ENCODE results near the gene SOX10. TPM values are rescaled to one million over a fixed set of nuclear protein-coding genes. Genes with fewer than 3 reads are reported as not detected.

The SOX10 gene
- total RNA-seq, 1 donor from 2014 or later, result not detected

- no peak for DNase-seq (ENCODE audit: low read depth)
- no peak for TF ChIP-seq CTCF (IDR thresholded peaks at IDR 0.05; ENCODE audit: insufficient read depth, low read length, poor library complexity, severe bottlenecking)
- Histone ChIP-seq H3K27me3 (ENCODE audit: control insufficient read depth, insufficient read depth, low read length) (no peaks in the 10 kb centered on the region), H3K4me3 (ENCODE audit: low read depth, low read length) (no peak overlapping the region), H3K36me3 (ENCODE audit: control insufficient read depth, insufficient read depth, low read length) (no peaks in the 10 kb centered on the region)
Measured at GRCh38 chr22:37971475-37972434, 12.6 kb downstream of the SOX10 start.

- no peak for TF ChIP-seq CTCF (IDR thresholded peaks at IDR 0.05; ENCODE audit: insufficient read depth, low read length, poor library complexity, severe bottlenecking)
- Histone ChIP-seq H3K4me3 (ENCODE audit: low read depth, low read length) (no peak overlapping the region), H3K27me3 (ENCODE audit: control insufficient read depth, insufficient read depth, low read length) (no peaks in the 10 kb centered on the region), H3K36me3 (ENCODE audit: control insufficient read depth, insufficient read depth, low read length) (no peaks in the 10 kb centered on the region)
- DNase-seq (ENCODE audit: low read depth), result no peak
Measured at GRCh38 chr22:37970864-37971263, 13.5 kb downstream of the SOX10 start.

- no peak overlapping the region for H3K4me3 ChIP-seq (ENCODE audit: low read depth, low read length)
- H3K36me3 ChIP-seq (ENCODE audit: control insufficient read depth, insufficient read depth, low read length), result no peaks in the 10 kb centered on the region
- no peak for DNase-seq (ENCODE audit: low read depth)
- no peaks in the 10 kb centered on the region for H3K27me3 ChIP-seq (ENCODE audit: control insufficient read depth, insufficient read depth, low read length)
- TF ChIP-seq CTCF (IDR thresholded peaks at IDR 0.05; ENCODE audit: insufficient read depth, low read length, poor library complexity, severe bottlenecking), result no peak
Measured at GRCh38 chr22:37968452-37969251, 15.7 kb downstream of the SOX10 start.

- Histone ChIP-seq H3K27me3 (ENCODE audit: control insufficient read depth, insufficient read depth, low read length) (no peaks in the 10 kb centered on the region), H3K36me3 (ENCODE audit: control insufficient read depth, insufficient read depth, low read length) (no peaks in the 10 kb centered on the region), H3K4me3 (ENCODE audit: low read depth, low read length) (no peak overlapping the region)
- no peak for DNase-seq (ENCODE audit: low read depth)
- TF ChIP-seq CTCF (IDR thresholded peaks at IDR 0.05; ENCODE audit: insufficient read depth, low read length, poor library complexity, severe bottlenecking), result no peak
Measured at GRCh38 chr22:37967637-37968451, 16.5 kb downstream of the SOX10 start.

- Histone ChIP-seq H3K4me3 (ENCODE audit: low read depth, low read length) (no peak overlapping the region), H3K36me3 (ENCODE audit: control insufficient read depth, insufficient read depth, low read length) (no peaks in the 10 kb centered on the region), H3K27me3 (ENCODE audit: control insufficient read depth, insufficient read depth, low read length) (no peaks in the 10 kb centered on the region)
- TF ChIP-seq CTCF (IDR thresholded peaks at IDR 0.05; ENCODE audit: insufficient read depth, low read length, poor library complexity, severe bottlenecking), result no peak
- DNase-seq (ENCODE audit: low read depth), result no peak
Measured at GRCh38 chr22:37967147-37967546, 17.2 kb downstream of the SOX10 start.
